ENCODE data around the gene GNB1L.

The GNB1L gene

GRCh38 chr22:19851291-19852176, 3.1 kb downstream of the GNB1L start:
- H3K9ac ChIP-seq (ENCODE audit: low read length) = no peak overlapping the region
- H3K27me3 ChIP-seq (ENCODE audit: low read depth, low read length) = no peaks in the 10 kb centered on the region
- no peak overlapping the region for H3K4me2 ChIP-seq (ENCODE audit: low read length)
- H3K4me3 ChIP-seq (ENCODE audit: low read length) = no peak overlapping the region
- H3K9me3 ChIP-seq (ENCODE audit: insufficient read depth, low read length) = no peaks in the 10 kb centered on the region
- peaks cover 31% of the 10 kb centered on the region for H3K36me3 ChIP-seq (replicated peaks; ENCODE audit: low read depth, low read length)
- no peak overlapping the region for H3K27ac ChIP-seq (ENCODE audit: low read length)
- TF ChIP-seq, protein P1, sequence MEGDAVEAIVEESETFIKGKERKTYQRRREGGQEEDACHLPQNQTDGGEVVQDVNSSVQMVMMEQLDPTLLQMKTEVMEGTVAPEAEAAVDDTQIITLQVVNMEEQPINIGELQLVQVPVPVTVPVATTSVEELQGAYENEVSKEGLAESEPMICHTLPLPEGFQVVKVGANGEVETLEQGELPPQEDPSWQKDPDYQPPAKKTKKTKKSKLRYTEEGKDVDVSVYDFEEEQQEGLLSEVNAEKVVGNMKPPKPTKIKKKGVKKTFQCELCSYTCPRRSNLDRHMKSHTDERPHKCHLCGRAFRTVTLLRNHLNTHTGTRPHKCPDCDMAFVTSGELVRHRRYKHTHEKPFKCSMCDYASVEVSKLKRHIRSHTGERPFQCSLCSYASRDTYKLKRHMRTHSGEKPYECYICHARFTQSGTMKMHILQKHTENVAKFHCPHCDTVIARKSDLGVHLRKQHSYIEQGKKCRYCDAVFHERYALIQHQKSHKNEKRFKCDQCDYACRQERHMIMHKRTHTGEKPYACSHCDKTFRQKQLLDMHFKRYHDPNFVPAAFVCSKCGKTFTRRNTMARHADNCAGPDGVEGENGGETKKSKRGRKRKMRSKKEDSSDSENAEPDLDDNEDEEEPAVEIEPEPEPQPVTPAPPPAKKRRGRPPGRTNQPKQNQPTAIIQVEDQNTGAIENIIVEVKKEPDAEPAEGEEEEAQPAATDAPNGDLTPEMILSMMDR (IDR thresholded peaks at IDR 0.05; ENCODE audit: low read depth, low read length) = no peak
- no peak for TF ChIP-seq EZH2phosphoT487 (IDR thresholded peaks at IDR 0.05; ENCODE audit: low read depth)
- peaks cover 14% of the 10 kb centered on the region for H4K20me1 ChIP-seq (ENCODE audit: insufficient read depth, low read length)
- peaks cover 17% of the 10 kb centered on the region for H3K4me1 ChIP-seq (ENCODE audit: low read length)
- no peak overlapping the region for H2AFZ ChIP-seq (ENCODE audit: low read depth, low read length)
- peaks cover 63% of the 10 kb centered on the region for H3K79me2 ChIP-seq (ENCODE audit: low read length)

- no peak overlapping the region for H3K27ac ChIP-seq (ENCODE audit: low read length)
- no peak overlapping the region for H3K9ac ChIP-seq (ENCODE audit: low read length)
- H3K4me2 ChIP-seq (ENCODE audit: low read length) = no peak overlapping the region
- H3K27me3 ChIP-seq (ENCODE audit: low read depth, low read length) = no peaks in the 10 kb centered on the region
- H3K4me1 ChIP-seq (ENCODE audit: low read length) = peaks cover 11% of the 10 kb centered on the region
- H3K4me3 ChIP-seq (ENCODE audit: low read length) = no peak overlapping the region
- peaks cover 56% of the 10 kb centered on the region for H3K79me2 ChIP-seq (ENCODE audit: low read length)
- H3K36me3 ChIP-seq (replicated peaks; ENCODE audit: low read depth, low read length) = peaks cover 31% of the 10 kb centered on the region
- H4K20me1 ChIP-seq (ENCODE audit: insufficient read depth, low read length) = peaks cover 16% of the 10 kb centered on the region
- no peak overlapping the region for H2AFZ ChIP-seq (ENCODE audit: low read depth, low read length)
- TF ChIP-seq EZH2phosphoT487 (IDR thresholded peaks at IDR 0.05; ENCODE audit: low read depth) = no peak
- TF ChIP-seq, protein P1 (IDR thresholded peaks at IDR 0.05; ENCODE audit: low read depth, low read length) = no peak
- H3K9me3 ChIP-seq (ENCODE audit: insufficient read depth, low read length) = no peaks in the 10 kb centered on the region
Measured at GRCh38 chr22:19850763-19851109, 3.9 kb downstream of the GNB1L start.

DNA sequence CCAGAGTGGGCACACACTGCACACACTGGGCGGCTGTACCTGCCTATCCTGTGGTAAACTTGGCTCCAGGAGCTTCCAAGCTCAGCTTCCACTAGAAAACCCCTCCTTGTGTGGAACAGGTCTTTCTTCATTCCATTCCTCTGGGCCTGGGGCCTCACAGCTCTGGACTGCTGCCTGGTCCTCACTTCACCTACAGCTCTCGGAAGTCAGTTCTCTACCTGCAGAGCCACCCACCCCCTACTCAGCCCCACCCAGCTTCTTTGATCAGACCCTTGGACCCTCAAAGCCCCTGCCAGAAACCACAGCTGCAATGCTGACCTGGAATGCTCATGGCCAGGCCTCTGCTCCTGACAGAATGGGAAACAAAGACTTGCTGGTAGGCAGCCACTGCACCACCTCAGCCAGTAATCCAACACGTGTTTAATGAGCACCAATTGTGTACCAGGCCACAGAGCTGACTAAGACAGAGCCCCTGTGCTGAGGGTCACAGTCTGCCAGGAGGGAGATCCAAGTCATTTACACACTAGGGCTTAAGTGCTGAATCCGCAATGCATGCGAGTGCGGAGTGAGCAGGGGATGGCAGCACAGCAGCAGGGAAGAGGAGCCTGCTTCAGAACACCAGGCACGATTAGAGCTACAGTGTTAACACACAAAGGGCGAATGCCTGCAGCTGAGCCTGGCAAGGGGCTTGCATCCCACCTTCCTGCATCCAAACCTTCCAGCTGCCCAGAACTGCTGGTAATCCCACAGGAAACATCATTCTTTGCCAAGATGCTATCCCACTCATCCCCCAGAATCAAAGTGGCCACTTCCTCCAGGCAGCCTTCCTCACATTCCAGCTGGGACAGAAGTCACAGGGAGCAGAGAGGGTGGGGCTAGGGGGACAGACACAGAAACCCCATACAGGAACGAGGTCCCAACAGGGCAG, 4.6 kb downstream of the GNB1L start:
- Histone ChIP-seq H3K9ac (ENCODE audit: low read length) (no peak overlapping the region), H3K79me2 (ENCODE audit: low read length) (peaks cover 50% of the 10 kb centered on the region), H2AFZ (ENCODE audit: low read depth, low read length) (no peak overlapping the region), H3K27ac (ENCODE audit: low read length) (no peak overlapping the region), H3K9me3 (ENCODE audit: insufficient read depth, low read length) (no peaks in the 10 kb centered on the region), H3K4me3 (ENCODE audit: low read length) (no peak overlapping the region), H4K20me1 (ENCODE audit: insufficient read depth, low read length) (peaks cover 21% of the 10 kb centered on the region), H3K4me1 (ENCODE audit: low read length) (peaks cover 10% of the 10 kb centered on the region), H3K36me3 (replicated peaks; ENCODE audit: low read depth, low read length) (peaks cover 31% of the 10 kb centered on the region), H3K27me3 (ENCODE audit: low read depth, low read length) (no peaks in the 10 kb centered on the region), H3K4me2 (ENCODE audit: low read length) (no peak overlapping the region)
- TF ChIP-seq, protein P1 (IDR thresholded peaks at IDR 0.05; ENCODE audit: low read depth, low read length) = no peak
- no peak for TF ChIP-seq EZH2phosphoT487 (IDR thresholded peaks at IDR 0.05; ENCODE audit: low read depth)
